ENCODE data around the gene ZNF343.

GRCh38 chr20:2459981-2460751, 48.5 kb downstream of the ZNF343 start:
- no peak for TF ChIP-seq CTCF (IDR thresholded peaks at IDR 0.05)
- TF ChIP-seq NR3C1 (IDR thresholded peaks at IDR 0.05): no peak
- no peak for TF ChIP-seq ZFP36 (IDR thresholded peaks at IDR 0.05; ENCODE audit: borderline replicate concordance, partially characterized antibody)
- no peak for TF ChIP-seq EP300 (IDR thresholded peaks at IDR 0.05)
- no peak for TF ChIP-seq POLR2A (IDR thresholded peaks at IDR 0.05; ENCODE audit: low read length)
- TF ChIP-seq CEBPB (IDR thresholded peaks at IDR 0.05): no peak
- no peak for TF ChIP-seq TP53 (CRISPR knock-in tag; IDR thresholded peaks at IDR 0.05)
- TF ChIP-seq RCOR1 (IDR thresholded peaks at IDR 0.05; ENCODE audit: low read depth, low read length): no peak
- no peak for TF ChIP-seq MYC (IDR thresholded peaks at IDR 0.05; ENCODE audit: borderline replicate concordance, low read length)
- no peak for TF ChIP-seq SREBF2 (IDR thresholded peaks at IDR 0.05)
- no peak for TF ChIP-seq BHLHE40 (IDR thresholded peaks at IDR 0.05; ENCODE audit: low read depth, low read length)

Data from A549 (cell line).